OCI-LY3 (cell line): ENCODE data around the gene SNX13.

Experiments used
- CTCF ChIP-seq: fragments of 200-600, 300-600 bp; sonication (generic); IDR thresholded peaks from 2 replicates; pipeline ENCODE4 v1.5.1; 2014; ENCODE audit warnings: antibody characterized with exemption, low read length, low read depth
- EZH2phosphoT487 ChIP-seq: fragments of 200-600 bp; shearing (Covaris generic); IDR thresholded peaks from 2 replicates; pipeline ENCODE4 v1.6.1; 2018; ENCODE audit warnings: antibody characterized with exemption, mixed run types, low read depth

- TF ChIP-seq CTCF (no peak), EZH2phosphoT487 (no peak)
Observed at GRCh38 chr7:17898111-17898510, 42.2 kb downstream of the SNX13 start.
